Neutrophil (primary cell): ENCODE data around the gene HCN3.

Source experiments
- H3K27ac ChIP-seq: fragments of 200-600 bp; sonication (generic); 2 replicates; pipeline ENCODE4 v1.5.1; 2016; ENCODE audit warnings: mild to moderate bottlenecking, moderate library complexity
- H3K27me3 ChIP-seq: fragments of 200-600 bp; sonication (generic); 2 replicates; pipeline ENCODE4 v1.6.0; 2016; ENCODE audit warnings: mild to moderate bottlenecking
- H3K36me3 ChIP-seq: fragments of 200-600 bp; sonication (generic); 2 replicates; pipeline ENCODE4 v1.5.1; 2017
- H3K4me1 ChIP-seq, 2 experiments: fragments of 200-600 bp in 1 of 2; sonication (generic) in 1 of 2; 1 replicate in 1 of 2; 2 replicates in 1 of 2; pipeline versions ENCODE4 v1.5.1 to v1.6.1; 2013 to 2016; ENCODE audit warnings: low read depth in 1 of 2, low read length in 1 of 2, mild to moderate bottlenecking in 1 of 2, moderate library complexity in 1 of 2; ENCODE audit not compliant: control insufficient read depth in 1 of 2, insufficient read depth in 1 of 2
- H3K4me3 ChIP-seq, 2 experiments: fragments of 200-600 bp in 1 of 2; sonication (generic) in 1 of 2; 1 replicate in 1 of 2; 2 replicates in 1 of 2; pipeline ENCODE4 v1.5.1; 2013 to 2016; ENCODE audit warnings: low read depth in 1 of 2, low read length in 1 of 2, mild to moderate bottlenecking in 1 of 2, moderate library complexity in 1 of 2
- H3K9me3 ChIP-seq: fragments of 200-600 bp; sonication (generic); 2 replicates; pipeline ENCODE4 v1.5.1; 2016
- CTCF ChIP-seq: fragments of 200-600 bp; sonication (generic); IDR thresholded peaks from 2 replicates; pipeline ENCODE4 v1.5.1; 2016; ENCODE audit warnings: antibody characterized with exemption

HCN3 gene

GRCh38 chr1:155334962-155335361, 57.7 kb downstream of the HCN3 start:
- H3K36me3 ChIP-seq: peaks cover 78% of the 10 kb centered on the region

More at GRCh38 chr1:155334962-155335361, 57.7 kb downstream of the HCN3 start:
- H3K9me3 ChIP-seq: no peaks in the 10 kb centered on the region
- H3K4me3 ChIP-seq: no peak overlapping the region
- peaks cover 0 to 3% of the 10 kb centered on the region in 2 experiments for H3K4me1 ChIP-seq
- no peak overlapping the region for H3K27ac ChIP-seq
- H3K27me3 ChIP-seq: no peaks in the 10 kb centered on the region
- no peak for TF ChIP-seq CTCF
